Mucosa of descending colon (tissue), 3 donors: ENCODE data around the gene TBXAS1. TPM values are rescaled to one million over a fixed set of nuclear protein-coding genes. Genes with fewer than 3 reads are reported as not detected.
A peak's percentile ranks its signal among the peaks of the same experiment; 100 is the strongest.

ENCODE experiments used
- ATAC-seq: fragments of 200-7000 bp; cut with Tn5 transposase; one replicate; pipeline ENCODE4 v1.9.1; 2020; ENCODE audit warnings: mild to moderate bottlenecking, moderate library complexity
- DNase-seq, 3 donors: peaks; one replicate each; pipeline ENCODE4 v3.0.0-alpha.2; 2020
- H3K36me3 ChIP-seq: fragments of 200-600 bp; one replicate; pipeline ENCODE4 v1.8.0; 2021; ENCODE audit warnings: low read depth, mild to moderate bottlenecking
- H3K4me1 ChIP-seq: fragments of 200-600 bp; one replicate; pipeline ENCODE4 v1.8.0; 2021; ENCODE audit warnings: low read depth, mild to moderate bottlenecking
- H3K4me3 ChIP-seq: fragments of 200-600 bp; one replicate; pipeline ENCODE4 v1.8.0; 2021; ENCODE audit warnings: mild to moderate bottlenecking
- H3K9me3 ChIP-seq: fragments of 200-600 bp; one replicate; pipeline ENCODE4 v1.8.0; 2021; ENCODE audit warnings: mild to moderate bottlenecking
- CTCF ChIP-seq: fragments of 200-600 bp; IDR thresholded peaks from one replicate; pipeline ENCODE4 v1.8.0; 2022; ENCODE audit warnings: antibody characterized with exemption, mild to moderate bottlenecking
- intact Hi-C, 2 donors: fragments of 100-400 bp; cut with DNase I in 1 of 2; cut with micrococcal nuclease in 1 of 2; formaldehyde crosslinking; loops; one replicate each; pipeline versions ENCODE4 v1.11.0 to v1.11.1; 2022; cut with DNase I, micrococcal nuclease
- total RNA-seq, 3 donors: library from RNA; stranded (reverse); fragmentation: NEBNext Ultra II Directional in 2 of 3; extraction: Animal tissue kit (Norgen Biotek cat#: 25700) in 2 of 3; gene quantifications; one replicate each; pipeline versions ENCODE4 v1.2.1 to v1.2.4, GENCODE V29; 2021 to 2023
- donor health status: DM: no; HTN: no; CAD: no; lungs with moderate emphysema.
- donor health status: DM: no; HTN: no; CAD: no.
- donor health status: DM: no; HTN: yes; CAD: no.

The TBXAS1 gene
- total RNA-seq, 3 donors from 2014 or later = 9.4 to 15.6 (median 9.7) TPM

DNA sequence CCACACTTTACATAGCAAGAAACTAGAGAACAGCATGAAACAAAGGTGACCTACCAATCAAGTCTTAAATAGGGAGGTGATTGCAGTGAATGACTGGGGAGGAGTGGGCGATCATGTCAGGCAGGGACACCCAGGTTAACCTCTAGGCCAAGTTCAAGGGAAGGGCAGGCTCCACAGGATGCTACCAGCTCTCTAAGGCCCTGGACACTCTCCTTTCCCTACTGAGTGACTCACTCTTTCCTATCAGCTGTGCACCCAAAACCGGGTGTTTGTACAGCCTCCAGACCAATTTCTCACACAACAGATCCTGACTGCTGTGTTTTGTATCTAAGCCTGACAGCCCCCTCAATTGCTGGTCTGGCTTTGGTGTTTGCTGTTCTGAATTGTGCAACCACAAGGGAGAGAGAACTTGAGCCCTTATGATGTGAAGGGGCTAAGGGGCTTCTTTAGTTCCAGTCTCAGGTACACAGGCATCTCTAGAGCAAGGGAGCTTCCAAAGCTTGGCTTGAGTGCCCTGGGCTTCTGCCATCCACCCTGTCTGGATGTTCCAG is 107.8 kb downstream of the TBXAS1 start:
- Histone ChIP-seq H3K36me3 (no peaks in the 10 kb centered on the region), H3K9me3 (no peaks in the 10 kb centered on the region), H3K4me1 (no peaks in the 10 kb centered on the region), H3K4me3 (no peak overlapping the region)
- ATAC-seq (peak; percentile 50), DNase-seq (no peak)
- TF ChIP-seq CTCF = no peak
- intact Hi-C loops = no loop called here

GRCh38 chr7:139937715-139938114 is 108.7 kb downstream of the TBXAS1 start:
- H3K9me3 ChIP-seq = no peaks in the 10 kb centered on the region
- no peaks in the 10 kb centered on the region for H3K36me3 ChIP-seq
- H3K4me3 ChIP-seq = no peak overlapping the region
- H3K4me1 ChIP-seq = no peaks in the 10 kb centered on the region
- no peak for TF ChIP-seq CTCF
- intact Hi-C loops = no loop called here
- ATAC-seq (no peak), DNase-seq (no peak)

DNA sequence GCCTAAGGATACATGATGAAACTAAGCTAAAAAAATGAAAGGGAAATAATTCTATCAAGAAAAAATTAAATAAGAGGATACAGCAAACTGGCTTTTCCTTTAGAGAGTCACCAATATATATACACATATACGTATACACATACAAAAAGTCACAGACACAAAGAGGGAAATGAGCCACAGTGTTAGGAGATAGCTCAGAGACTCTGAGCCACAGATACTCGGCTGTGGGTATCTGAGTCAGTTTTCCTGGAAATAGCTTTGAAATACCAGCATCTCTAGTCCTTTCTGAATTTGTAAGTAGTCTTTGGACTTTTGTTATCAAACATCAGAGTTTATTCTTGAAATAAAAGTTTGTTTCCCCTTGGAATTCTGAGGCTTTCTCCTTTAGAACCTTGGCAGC is 111.8 kb downstream of the TBXAS1 start:
- Histone ChIP-seq H3K4me1 (no peaks in the 10 kb centered on the region), H3K36me3 (no peaks in the 10 kb centered on the region), H3K4me3 (no peak overlapping the region), H3K9me3 (peaks cover 4% of the 10 kb centered on the region)
- DNase-seq = no peak
- no peak for ATAC-seq
- TF ChIP-seq CTCF = no peak
- intact Hi-C loops = no loop called here

- Histone ChIP-seq H3K4me1 (no peaks in the 10 kb centered on the region), H3K4me3 (no peak overlapping the region), H3K9me3 (peaks cover 5% of the 10 kb centered on the region), H3K36me3 (no peaks in the 10 kb centered on the region)
- TF ChIP-seq CTCF = no peak
- DNase-seq (no peak), ATAC-seq (no peak)
- intact Hi-C loops = no loop called here
Observed at GRCh38 chr7:139941421-139941820, 112.4 kb downstream of the TBXAS1 start.

GRCh38 chr7:139941866-139942265 is 112.8 kb downstream of the TBXAS1 start:
- no peak for ATAC-seq
- Histone ChIP-seq H3K9me3 (peaks cover 5% of the 10 kb centered on the region), H3K4me3 (no peak overlapping the region), H3K4me1 (no peaks in the 10 kb centered on the region), H3K36me3 (no peaks in the 10 kb centered on the region)
- TF ChIP-seq CTCF = no peak
- no peak for DNase-seq
- intact Hi-C loops = no loop called here

GRCh38 chr7:139942636-139943035 is 113.6 kb downstream of the TBXAS1 start:
- H3K36me3 ChIP-seq = no peaks in the 10 kb centered on the region
- TF ChIP-seq CTCF = no peak
- no peak overlapping the region for H3K4me3 ChIP-seq
- ATAC-seq = no peak
- intact Hi-C loops = no loop called here
- DNase-seq = no peak
- no peaks in the 10 kb centered on the region for H3K4me1 ChIP-seq
- peaks cover 5% of the 10 kb centered on the region for H3K9me3 ChIP-seq
